Measurements from ENCODE around the gene PRKACB. TPM values are rescaled to one million over a fixed set of nuclear protein-coding genes. Genes with fewer than 3 reads are reported as not detected.

PRKACB gene
- total RNA-seq, 1 experiment from 2014 or later = 135 TPM

- H3K36me3 ChIP-seq (ENCODE audit: control insufficient read depth in 1 of 2, insufficient read depth in 2 of 2, low read length in 2 of 2) = 0 out of 4 replicates have a peak, but pooled peaks cover 0 to 3% of the 10 kb centered on the region in 2 experiments
- BruUV-seq (replicated peaks) = no TSS peak
- ChIA-PET RAD21 (ENCODE audit: low non-redundant PET in 1 of 2, low total read pairs in 2 of 2, uncharacterized antibody in 2 of 2, unreplicated experiment in 2 of 2) (no interaction called here), POLR2A (interaction anchor here (1.5 kb wide), 1 partner anchor 7 kb away, joined by 3 read pairs; no protein-coding TSS in a partner anchor), CTCF (no interaction called here)
- H4K20me1 ChIP-seq (ENCODE audit: insufficient read depth) = no peaks in the 10 kb centered on the region
- intact Hi-C loops (cut with micrococcal nuclease) = loop anchor here (5.0 kb wide), 2 partner anchors 43 to 112 kb away; partner anchors contain the start of gene PRKACB
- H3K4me3 ChIP-seq (replicated peaks in 1 of 2; ENCODE audit: low read depth in 1 of 2, low read length in 2 of 2) = no peak overlapping the region
- H3K27ac ChIP-seq (ENCODE audit: low read depth, low read length) = peak overlapping the region; percentile 74
- TF ChIP-seq TCF7L2 (IDR thresholded peaks at IDR 0.05; ENCODE audit: borderline replicate concordance, extremely low read depth, insufficient read depth, insufficient read length) (no peak), RAD21 (IDR thresholded peaks at IDR 0.05; ENCODE audit: low read depth) (no peak), SIN3A (IDR thresholded peaks at IDR 0.05; ENCODE audit: low read depth) (no peak), FOSL1 (IDR thresholded peaks at IDR 0.05; ENCODE audit: low read depth) (no peak), ZFX (IDR thresholded peaks at IDR 0.05) (no peak), POLR2AphosphoS5 (IDR thresholded peaks at IDR 0.05; ENCODE audit: low read depth, low read length) (no peak), JUND (IDR thresholded peaks at IDR 0.05) (no peak), CBX3 (IDR thresholded peaks at IDR 0.05; ENCODE audit: low read depth) (no peak), CEBPB (IDR thresholded peaks at IDR 0.05; ENCODE audit: low read depth) (no peak), EGR1 (IDR thresholded peaks at IDR 0.05; ENCODE audit: low read depth) (no peak), YY1 (IDR thresholded peaks at IDR 0.05; ENCODE audit: extremely low read depth, insufficient replicate concordance, low read depth, low read length) (no peak), EZH2 (IDR thresholded peaks at IDR 0.05) (no peak), EZH2phosphoT487 (IDR thresholded peaks at IDR 0.05; ENCODE audit: borderline replicate concordance) (no peak)
- TF ChIP-seq, protein P1, sequence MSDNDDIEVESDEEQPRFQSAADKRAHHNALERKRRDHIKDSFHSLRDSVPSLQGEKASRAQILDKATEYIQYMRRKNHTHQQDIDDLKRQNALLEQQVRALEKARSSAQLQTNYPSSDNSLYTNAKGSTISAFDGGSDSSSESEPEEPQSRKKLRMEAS (IDR thresholded peaks at IDR 0.05) = no peak
- TF ChIP-seq, protein P2, sequence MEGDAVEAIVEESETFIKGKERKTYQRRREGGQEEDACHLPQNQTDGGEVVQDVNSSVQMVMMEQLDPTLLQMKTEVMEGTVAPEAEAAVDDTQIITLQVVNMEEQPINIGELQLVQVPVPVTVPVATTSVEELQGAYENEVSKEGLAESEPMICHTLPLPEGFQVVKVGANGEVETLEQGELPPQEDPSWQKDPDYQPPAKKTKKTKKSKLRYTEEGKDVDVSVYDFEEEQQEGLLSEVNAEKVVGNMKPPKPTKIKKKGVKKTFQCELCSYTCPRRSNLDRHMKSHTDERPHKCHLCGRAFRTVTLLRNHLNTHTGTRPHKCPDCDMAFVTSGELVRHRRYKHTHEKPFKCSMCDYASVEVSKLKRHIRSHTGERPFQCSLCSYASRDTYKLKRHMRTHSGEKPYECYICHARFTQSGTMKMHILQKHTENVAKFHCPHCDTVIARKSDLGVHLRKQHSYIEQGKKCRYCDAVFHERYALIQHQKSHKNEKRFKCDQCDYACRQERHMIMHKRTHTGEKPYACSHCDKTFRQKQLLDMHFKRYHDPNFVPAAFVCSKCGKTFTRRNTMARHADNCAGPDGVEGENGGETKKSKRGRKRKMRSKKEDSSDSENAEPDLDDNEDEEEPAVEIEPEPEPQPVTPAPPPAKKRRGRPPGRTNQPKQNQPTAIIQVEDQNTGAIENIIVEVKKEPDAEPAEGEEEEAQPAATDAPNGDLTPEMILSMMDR (IDR thresholded peaks at IDR 0.05 in 2 of 3, conservative IDR thresholded peaks at IDR 0.05 in 1 of 3; ENCODE audit: borderline replicate concordance in 1 of 3, insufficient read depth in 1 of 3, low read depth in 2 of 3, low read length in 2 of 3) = no peak
- no peaks in the 10 kb centered on the region for H3K79me2 ChIP-seq (ENCODE audit: insufficient read depth, low read length)
- no peaks in the 10 kb centered on the region for H3K9me3 ChIP-seq (ENCODE audit: control insufficient read depth in 1 of 2, insufficient read depth in 1 of 2, low read depth in 1 of 2, low read length in 2 of 2)
- peak overlapping the region; percentile 67 for H3K4me2 ChIP-seq (ENCODE audit: low read length)
- H3K4me1 ChIP-seq (ENCODE audit: control insufficient read depth in 1 of 2, insufficient read depth in 2 of 2, low read length in 2 of 2) = peaks cover 31 to 41% of the 10 kb centered on the region in 2 experiments
- DNase-seq (ENCODE audit: low read depth, low spot score) (no peak), ATAC-seq (no peak)
- no peak overlapping the region for H3K9ac ChIP-seq (ENCODE audit: low read length)
- no peak overlapping the region for H2AFZ ChIP-seq (ENCODE audit: low read depth, low read length, poor library complexity, severe bottlenecking)
- no peaks in the 10 kb centered on the region for H3K27me3 ChIP-seq (ENCODE audit: insufficient read depth, low read length)
- H3K9me2 ChIP-seq (ENCODE audit: insufficient read depth) = no peaks in the 10 kb centered on the region
These were observed 110.7 kb downstream of the PRKACB start for GRCh38 chr1:84254703-84255238.

Measured in HCT116 (cell line).